Posterior vena cava (tissue), 2 donors: ENCODE data around the gene ZMYND12. TPM values are rescaled to one million over a fixed set of nuclear protein-coding genes. Genes with fewer than 3 reads are reported as not detected.
"Not testable (repeated sequence)": the region's sequence is repeated elsewhere in the genome, so short reads cannot be mapped to it uniquely, and the experiment has no call there.

Source experiments
- DNase-seq: peaks from one replicate; pipeline ENCODE4 v3.0.0-alpha.2; 2020; ENCODE audit warnings: low spot score
- intact Hi-C, 2 donors: fragments of 100-400 bp; cut with DNase I; formaldehyde crosslinking; loops; one replicate each; pipeline versions ENCODE4 v1.14.1 to v1.14.2; 2022 to 2023
- long read RNA-seq, 2 donors: library from polyadenylated mRNA; unstranded; transcript quantifications; one replicate each; pipeline ENCODE4 v2.0.0, GENCODE V29; 2020 to 2021
- total RNA-seq, 2 donors: library from RNA; stranded (reverse); fragmentation: NEBNext Ultra II Directional; extraction: Animal tissue kit (Norgen Biotek cat#: 25700); gene quantifications; one replicate each; pipeline ENCODE4 v1.2.1, GENCODE V29; 2021
- donor health status: DM: yes; HTN: yes; CAD: no.
- donor health status: DM: yes; HTN: yes; CAD: no.

Gene ZMYND12
- total RNA-seq: under 1 TPM in 1 of 2 donors, not detected in 1; 0.69 TPM
- long read RNA-seq, donor 1: 0 reads
- long read RNA-seq, donor 2: 0 reads

GRCh38 chr1:42456010-42456753 lies at the start of gene ZMYND12, which contains the start of gene PPCS:
TSS of gene ZMYND12 (minus strand) at chr1:42456022. CDS start at chr1:42455997, 25 bp downstream.
TSS of gene PPCS (plus strand) at chr1:42456543. CDS start at chr1:42456566, 23 bp downstream.
- peak; percentile 96 for DNase-seq
- intact Hi-C loops: no loop called here

- intact Hi-C loops: no loop called here
- no peak for DNase-seq
Observed at GRCh38 chr1:42504535-42505128, 48.8 kb upstream of the ZMYND12 start.

- intact Hi-C loops, DNase-seq: not testable (repeated sequence)
Observed at GRCh38 chr1:42502031-42502430, 46.2 kb upstream of the ZMYND12 start.

GRCh38 chr1:42490237-42490636 lies 34.4 kb upstream of the ZMYND12 start:
- intact Hi-C loops: no loop called here
- no peak for DNase-seq

GRCh38 chr1:42484382-42484781 lies 28.6 kb upstream of the ZMYND12 start:
- DNase-seq: no peak

GRCh38 chr1:42482635-42483153 lies 26.9 kb upstream of the ZMYND12 start:
- no peak for DNase-seq
- intact Hi-C loops: no loop called here

More at GRCh38 chr1:42484382-42484781, 28.6 kb upstream of the ZMYND12 start:
- intact Hi-C loops: no loop called here

GRCh38 chr1:42480921-42481320 lies 25.1 kb upstream of the ZMYND12 start:
- DNase-seq: no peak
- intact Hi-C loops: no loop called here

- DNase-seq: no peak
- intact Hi-C loops: no loop called here
Observed at GRCh38 chr1:42479621-42480020, 23.8 kb upstream of the ZMYND12 start.

GRCh38 chr1:42477775-42478174 lies 22.0 kb upstream of the ZMYND12 start:
- intact Hi-C loops: no loop called here

GRCh38 chr1:42477354-42477753 lies 21.5 kb upstream of the ZMYND12 start:
- DNase-seq, intact Hi-C loops: not testable (repeated sequence)

More at GRCh38 chr1:42477775-42478174, 22.0 kb upstream of the ZMYND12 start:
- no peak for DNase-seq

GRCh38 chr1:42476605-42477004 lies 20.8 kb upstream of the ZMYND12 start:
- no peak for DNase-seq
- intact Hi-C loops: no loop called here

GRCh38 chr1:42469727-42470126 lies 13.9 kb upstream of the ZMYND12 start:
- no peak for DNase-seq
- intact Hi-C loops: no loop called here

- intact Hi-C loops: no loop called here
- no peak for DNase-seq
Observed at GRCh38 chr1:42466030-42466429, 10.2 kb upstream of the ZMYND12 start.

- intact Hi-C loops: no loop called here
- DNase-seq: no peak
Observed at GRCh38 chr1:42463921-42464320, 8.1 kb upstream of the ZMYND12 start.

- peak; percentile 98 for DNase-seq
- intact Hi-C loops: no loop called here
Observed at GRCh38 chr1:42462828-42463763, 7.3 kb upstream of the ZMYND12 start, which contains the start of gene CCDC30. TSS of gene CCDC30 (plus strand) at chr1:42463286. CDS start at chr1:42480552, 17,266 bp downstream.

- DNase-seq: no peak
- intact Hi-C loops: no loop called here
Observed at GRCh38 chr1:42461196-42461595, 5.4 kb upstream of the ZMYND12 start.

- DNase-seq: peak; percentile 85
- intact Hi-C loops: no loop called here
Observed at GRCh38 chr1:42456754-42457089, 900 bp upstream of the ZMYND12 start.

GRCh38 chr1:42454403-42454802 lies 1.4 kb downstream of the ZMYND12 start:
- intact Hi-C loops: no loop called here
- DNase-seq: no peak

- no peak for DNase-seq
- intact Hi-C loops: no loop called here
Observed at GRCh38 chr1:42453386-42453785, 2.4 kb downstream of the ZMYND12 start.
